A204.1 (cell line): ENCODE data around the gene OR4C11.

ENCODE experiments used
- FAIRE-seq: peaks from 2 replicates; lab custom pipeline; 2012; peaks lifted over from hg19 to GRCh38; lab: Jason Lieb, UNC

OR4C11 gene

GRCh38 chr11:55607545-55607944 is at the start of gene OR4C11:
OR4C11 (minus strand) TSS chr11:55607645; CDS start chr11:55604373, 3,272 bp downstream.
- no peak for FAIRE-seq

- no peak for FAIRE-seq
Observed at GRCh38 chr11:55655096-55655495, 47.7 kb upstream of the OR4C11 start.

- no peak for FAIRE-seq
Observed at GRCh38 chr11:55652560-55652959, 45.1 kb upstream of the OR4C11 start.

- no peak for FAIRE-seq
Observed at GRCh38 chr11:55648027-55648426, 40.6 kb upstream of the OR4C11 start, which contains the start of gene OR4S2. OR4S2 (plus strand) TSS chr11:55648327; CDS start chr11:55650904, 2,577 bp downstream.

GRCh38 chr11:55634813-55635212 is 27.4 kb upstream of the OR4C11 start, which contains the start of gene OR4P4:
OR4P4 (plus strand) TSS chr11:55635113.
- no peak for FAIRE-seq

GRCh38 chr11:55624531-55624930 is 17.1 kb upstream of the OR4C11 start:
- no peak for FAIRE-seq

- FAIRE-seq, result no peak
Observed at GRCh38 chr11:55572548-55572947, 34.9 kb downstream of the OR4C11 start.

GRCh38 chr11:55571828-55572227 is 35.6 kb downstream of the OR4C11 start, which contains the start of gene OR4C16:
OR4C16 (plus strand) TSS chr11:55572128; CDS start chr11:55572128, 0 bp downstream.
- FAIRE-seq, result no peak

GRCh38 chr11:55554169-55554568 is 53.3 kb downstream of the OR4C11 start, which contains the start of gene OR4C15:
OR4C15 (plus strand) TSS chr11:55554469; CDS start chr11:55554469, 0 bp downstream.
- no peak for FAIRE-seq
